ENCODE results near the gene CCDC102A. TPM values are rescaled to one million over a fixed set of nuclear protein-coding genes. Genes with fewer than 3 reads are reported as not detected.
A peak's percentile ranks its signal among the peaks of the same experiment; 100 is the strongest.

The CCDC102A gene
- total and polyA plus RNA-seq, 2 donors (not counting 3 experiments of a cell fraction or from before 2014, with no cell fraction given): 7.8 to 12.2 TPM

DNA sequence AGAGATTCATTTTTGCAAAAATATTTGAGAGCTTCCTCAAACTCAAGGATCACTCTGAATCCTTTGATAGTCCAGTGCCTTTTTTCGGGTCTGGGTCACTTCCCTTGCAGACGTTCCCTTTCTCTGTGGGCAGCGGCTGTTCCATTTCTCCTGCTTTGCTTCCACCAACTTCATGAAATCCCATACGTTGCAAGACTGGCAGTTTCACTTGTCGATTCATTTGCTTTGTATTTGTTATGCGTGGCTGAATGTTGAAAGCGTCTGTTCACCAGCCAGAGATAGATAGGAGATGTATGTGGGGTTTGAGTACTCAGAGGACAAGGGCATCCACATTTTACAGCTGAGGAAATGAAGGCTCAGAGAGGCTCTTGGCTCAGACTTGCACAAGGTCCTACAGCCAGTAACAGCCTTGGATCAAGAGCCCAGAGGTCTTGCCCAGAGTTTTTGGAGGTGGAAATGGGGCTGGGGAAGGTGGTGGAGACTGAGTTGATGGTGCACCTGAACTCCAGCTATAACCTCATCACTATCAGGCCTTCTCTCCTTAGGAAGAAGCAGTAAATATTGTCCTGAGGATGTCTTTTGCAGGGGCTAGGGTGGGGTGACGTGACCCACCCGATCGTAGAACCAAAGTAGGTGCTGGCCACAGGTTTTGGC, 1.3 kb upstream of the CCDC102A start:
- ChIA-PET CTCF (interaction anchor here (1.0 to 2.5 kb wide), 7 partner anchors 9 to 120 kb away, joined by 3 to 10 read pairs (median 6); partner anchors contain the start of gene POLR2C), POLR2A (no interaction called here)
- Histone ChIP-seq H3K4me1 (ENCODE audit: control insufficient read depth, extremely low read depth, insufficient read depth, low read length) (peaks cover 20% of the 10 kb centered on the region), H3K9ac (replicated peaks; ENCODE audit: extremely low read depth, insufficient read depth, low read length) (no peak overlapping the region), H2AFZ (ENCODE audit: low read depth, low read length) (no peak overlapping the region), H3K4me2 (ENCODE audit: insufficient read depth, low read length) (no peak overlapping the region), H3K27ac (ENCODE audit: insufficient read depth, low read depth, low read length) (no peak overlapping the region), H3K9me1 (replicated peaks; ENCODE audit: control insufficient read depth, extremely low read depth, insufficient read depth, low read length) (no peaks in the 10 kb centered on the region), H3K4me3 (replicated peaks in 1 of 3; ENCODE audit: insufficient read depth in 1 of 3, low read depth in 1 of 3, low read length in 3 of 3) (no peak overlapping the region), H4K20me1 (replicated peaks; ENCODE audit: control insufficient read depth, extremely low read depth, insufficient read depth, low read length) (no peaks in the 10 kb centered on the region), H3K36me3 (ENCODE audit: control insufficient read depth in 2 of 2, extremely low read depth in 1 of 2, insufficient read depth in 2 of 2, low read length in 2 of 2) (no peaks in the 10 kb centered on the region), H3K9me3 (replicated peaks; ENCODE audit: control insufficient read depth, insufficient read depth, low read length) (no peaks in the 10 kb centered on the region), H3K79me2 (ENCODE audit: control insufficient read depth, insufficient read depth, low read length) (no peaks in the 10 kb centered on the region), H3K27me3 (ENCODE audit: control insufficient read depth in 2 of 2, insufficient read depth in 2 of 2, low read length in 2 of 2) (peaks cover 3 to 24% of the 10 kb centered on the region in 2 experiments)
- dilution Hi-C loops (cut with MboI; ENCODE audit: extremely low pct_ligation_motif_present, low sequenced_read_pairs): no loop called here
- no peak for DNase-seq (ENCODE audit: low read depth, low spot score)
- FAIRE-seq: no peak
- TF ChIP-seq POLR2A (IDR thresholded peaks at IDR 0.05; ENCODE audit: low read depth, low read length): no peak
- intact Hi-C loops (cut with micrococcal nuclease): no loop called here
- no TSS peak for BruUV-seq (replicated peaks)

- H3K27ac ChIP-seq (ENCODE audit: insufficient read depth, low read depth, low read length): no peak overlapping the region
- H3K27me3 ChIP-seq (ENCODE audit: control insufficient read depth in 2 of 2, insufficient read depth in 2 of 2, low read length in 2 of 2): peaks cover 3 to 24% of the 10 kb centered on the region in 2 experiments
- no peaks in the 10 kb centered on the region for H3K36me3 ChIP-seq (ENCODE audit: control insufficient read depth in 2 of 2, extremely low read depth in 1 of 2, insufficient read depth in 2 of 2, low read length in 2 of 2)
- intact Hi-C loops (cut with micrococcal nuclease): no loop called here
- peak overlapping the region in 2 of 3 experiments; percentile 42 to 80 for H3K4me3 ChIP-seq (replicated peaks in 1 of 3; ENCODE audit: insufficient read depth in 1 of 3, low read depth in 1 of 3, low read length in 3 of 3)
- no peak for FAIRE-seq
- peak overlapping the region; percentile 73 for H3K4me2 ChIP-seq (ENCODE audit: insufficient read depth, low read length)
- peaks cover 25% of the 10 kb centered on the region for H3K4me1 ChIP-seq (ENCODE audit: control insufficient read depth, extremely low read depth, insufficient read depth, low read length)
- CTCF ChIA-PET: interaction anchor here (1.0 to 2.5 kb wide), 8 partner anchors 10 to 120 kb away, joined by 3 to 10 read pairs (median 5); partner anchors contain the start of gene POLR2C
- H2AFZ ChIP-seq (ENCODE audit: low read depth, low read length): peak overlapping the region; percentile 93
- no peaks in the 10 kb centered on the region for H3K9me1 ChIP-seq (replicated peaks; ENCODE audit: control insufficient read depth, extremely low read depth, insufficient read depth, low read length)
- H3K79me2 ChIP-seq (ENCODE audit: control insufficient read depth, insufficient read depth, low read length): no peaks in the 10 kb centered on the region
- TF ChIP-seq FOS (IDR thresholded peaks at IDR 0.05; ENCODE audit: borderline replicate concordance, insufficient read depth, low read length) (no peak), EZH2 (IDR thresholded peaks at IDR 0.05; ENCODE audit: borderline replicate concordance, low read depth, low read length, severe bottlenecking) (peak; percentile 50), JUN (IDR thresholded peaks at IDR 0.05; ENCODE audit: borderline replicate concordance, insufficient read depth, insufficient read length, low read depth) (no peak)
- no peaks in the 10 kb centered on the region for H3K9me3 ChIP-seq (replicated peaks; ENCODE audit: control insufficient read depth, insufficient read depth, low read length)
- no TSS peak for BruUV-seq (replicated peaks)
- dilution Hi-C loops (cut with MboI; ENCODE audit: extremely low pct_ligation_motif_present, low sequenced_read_pairs): no loop called here
- no peak for DNase-seq (ENCODE audit: low read depth, low spot score)
- peak overlapping the region; percentile 37 for H3K9ac ChIP-seq (replicated peaks; ENCODE audit: extremely low read depth, insufficient read depth, low read length)
- POLR2A ChIA-PET: no interaction called here
- no peaks in the 10 kb centered on the region for H4K20me1 ChIP-seq (replicated peaks; ENCODE audit: control insufficient read depth, extremely low read depth, insufficient read depth, low read length)
These were observed 779 bp upstream of the CCDC102A start for GRCh38 chr16:57537194-57537505.

All from endothelial cell of umbilical vein (primary cell).